Sigmoid colon (tissue), 4 donors: ENCODE data around the gene HEPN1.

Experiments
- CTCF ChIP-seq, 4 experiments: fragments of 450-650 bp in 3 of 4; fragments of 200-600 bp in 1 of 4; IDR thresholded peaks; one replicate each; pipeline ENCODE4 v1.5.1; 2016 to 2019; ENCODE audit warnings: antibody characterized with exemption in 4 of 4, mild to moderate bottlenecking in 3 of 4, moderate library complexity in 2 of 4
- POLR2AphosphoS5 ChIP-seq, 4 donors: sonication (generic); formaldehyde crosslinking; IDR thresholded peaks; one replicate each; pipeline ENCODE4 v1.6.1; 2017; ENCODE audit warnings: antibody characterized with exemption in 4 of 4

- TF ChIP-seq CTCF (IDR thresholded peaks at IDR 0.05) (no peak), POLR2AphosphoS5 (IDR thresholded peaks at IDR 0.05) (no peak)
Measured at GRCh38 chr11:124930799-124931198, 11.7 kb downstream of the HEPN1 start.
